Measurements from ENCODE around the gene STXBP3.

STXBP3 gene

DNA sequence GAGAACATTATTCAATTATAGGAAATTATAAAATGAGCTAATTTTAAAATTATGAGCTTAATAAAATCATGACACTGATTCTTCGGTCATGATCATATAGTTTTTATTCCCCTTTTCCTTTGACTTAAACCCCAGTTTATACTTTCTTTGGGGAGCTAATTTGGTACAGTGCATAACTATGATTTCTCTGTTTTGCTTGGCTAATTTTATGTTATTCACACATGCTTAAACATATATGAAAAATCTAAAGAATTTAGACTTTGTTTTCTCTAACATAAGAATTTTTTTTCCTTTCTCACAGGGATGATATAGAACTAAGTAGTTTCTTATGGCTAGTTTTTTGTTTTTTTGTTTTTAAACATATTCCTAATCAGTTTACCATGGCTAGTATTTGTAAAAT lies 52.5 kb downstream of the STXBP3 start:
- TF ChIP-seq, protein P1, sequence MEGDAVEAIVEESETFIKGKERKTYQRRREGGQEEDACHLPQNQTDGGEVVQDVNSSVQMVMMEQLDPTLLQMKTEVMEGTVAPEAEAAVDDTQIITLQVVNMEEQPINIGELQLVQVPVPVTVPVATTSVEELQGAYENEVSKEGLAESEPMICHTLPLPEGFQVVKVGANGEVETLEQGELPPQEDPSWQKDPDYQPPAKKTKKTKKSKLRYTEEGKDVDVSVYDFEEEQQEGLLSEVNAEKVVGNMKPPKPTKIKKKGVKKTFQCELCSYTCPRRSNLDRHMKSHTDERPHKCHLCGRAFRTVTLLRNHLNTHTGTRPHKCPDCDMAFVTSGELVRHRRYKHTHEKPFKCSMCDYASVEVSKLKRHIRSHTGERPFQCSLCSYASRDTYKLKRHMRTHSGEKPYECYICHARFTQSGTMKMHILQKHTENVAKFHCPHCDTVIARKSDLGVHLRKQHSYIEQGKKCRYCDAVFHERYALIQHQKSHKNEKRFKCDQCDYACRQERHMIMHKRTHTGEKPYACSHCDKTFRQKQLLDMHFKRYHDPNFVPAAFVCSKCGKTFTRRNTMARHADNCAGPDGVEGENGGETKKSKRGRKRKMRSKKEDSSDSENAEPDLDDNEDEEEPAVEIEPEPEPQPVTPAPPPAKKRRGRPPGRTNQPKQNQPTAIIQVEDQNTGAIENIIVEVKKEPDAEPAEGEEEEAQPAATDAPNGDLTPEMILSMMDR (IDR thresholded peaks at IDR 0.05; ENCODE audit: insufficient read depth, low read depth, low read length, missing control alignments): no peak
- no peak for DNase-seq (ENCODE audit: low read depth)

DNA sequence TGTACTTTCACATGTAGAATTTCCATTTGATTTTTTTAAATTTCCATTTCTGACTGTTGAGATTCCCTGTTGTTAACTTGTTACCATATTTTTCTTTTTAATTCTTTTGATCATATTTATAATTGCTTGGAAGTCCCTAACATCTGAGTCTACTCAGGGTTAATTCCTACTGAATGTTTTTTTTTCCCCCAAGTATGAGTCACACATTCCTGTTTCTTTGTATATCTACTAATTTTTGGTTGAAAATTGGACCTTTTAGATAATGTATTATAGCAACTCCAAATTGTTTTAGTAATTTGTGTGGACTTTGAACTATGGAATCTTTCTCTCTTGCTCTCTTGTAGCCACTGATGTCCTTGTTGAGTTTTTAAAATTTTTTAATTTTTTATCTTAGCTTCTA lies 54.6 kb downstream of the STXBP3 start:
- TF ChIP-seq, protein P1 (IDR thresholded peaks at IDR 0.05; ENCODE audit: insufficient read depth, low read depth, low read length, missing control alignments): no peak
- DNase-seq (ENCODE audit: low read depth): no peak

More for the DNA sequence above, 52.5 kb downstream of the STXBP3 start:
- no peak overlapping the region for H3K4me3 ChIP-seq (ENCODE audit: low read depth, low read length)

DNA sequence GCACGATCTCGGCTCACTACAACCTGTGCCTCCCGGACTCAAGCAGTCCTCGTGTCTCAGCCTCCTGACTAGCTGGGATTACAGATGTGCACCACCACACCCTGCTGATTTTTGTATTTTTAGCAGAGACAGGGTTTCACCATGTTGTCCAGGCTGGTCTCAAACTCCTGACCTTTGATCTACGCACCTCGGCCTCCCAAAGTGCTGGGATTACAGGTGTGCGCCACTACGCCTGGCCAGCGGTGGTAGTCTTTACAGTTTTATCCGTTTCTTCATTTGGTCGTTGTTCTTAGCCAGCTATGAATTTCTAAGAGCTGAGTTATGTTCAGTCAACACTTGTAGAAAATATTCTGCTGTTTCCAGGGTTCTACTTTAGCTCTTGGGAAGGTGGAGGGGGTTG lies 57.1 kb downstream of the STXBP3 start:
- TF ChIP-seq, protein P1 (IDR thresholded peaks at IDR 0.05; ENCODE audit: insufficient read depth, low read depth, low read length, missing control alignments): no peak
- no peak for DNase-seq (ENCODE audit: low read depth)
- H3K4me3 ChIP-seq (ENCODE audit: low read depth, low read length): no peak overlapping the region

More for the DNA sequence above, 54.6 kb downstream of the STXBP3 start:
- no peak overlapping the region for H3K4me3 ChIP-seq (ENCODE audit: low read depth, low read length)

DNA sequence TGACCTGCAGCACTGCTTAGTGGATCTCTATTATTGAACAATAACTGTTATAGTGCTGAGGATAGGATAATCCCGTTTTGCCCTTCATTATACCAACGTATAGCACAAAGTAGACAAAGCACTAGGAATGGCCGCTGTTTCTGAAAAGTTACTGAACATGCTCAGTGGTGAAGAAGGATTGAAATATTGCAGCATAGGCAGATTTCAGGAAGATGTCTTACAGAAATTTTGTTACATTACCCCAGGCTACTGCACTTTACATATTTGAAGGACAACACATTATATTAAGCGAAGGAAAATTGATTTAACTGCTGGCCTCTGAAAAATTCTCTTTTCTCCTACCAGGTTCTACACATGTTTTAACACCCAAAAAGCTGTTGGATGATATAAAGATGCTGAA lies 62.0 kb downstream of the STXBP3 start:
- no peak overlapping the region for H3K4me3 ChIP-seq (ENCODE audit: low read depth, low read length)
- no peak for DNase-seq (ENCODE audit: low read depth)
- TF ChIP-seq, protein P1 (IDR thresholded peaks at IDR 0.05; ENCODE audit: insufficient read depth, low read depth, low read length, missing control alignments): no peak

DNA sequence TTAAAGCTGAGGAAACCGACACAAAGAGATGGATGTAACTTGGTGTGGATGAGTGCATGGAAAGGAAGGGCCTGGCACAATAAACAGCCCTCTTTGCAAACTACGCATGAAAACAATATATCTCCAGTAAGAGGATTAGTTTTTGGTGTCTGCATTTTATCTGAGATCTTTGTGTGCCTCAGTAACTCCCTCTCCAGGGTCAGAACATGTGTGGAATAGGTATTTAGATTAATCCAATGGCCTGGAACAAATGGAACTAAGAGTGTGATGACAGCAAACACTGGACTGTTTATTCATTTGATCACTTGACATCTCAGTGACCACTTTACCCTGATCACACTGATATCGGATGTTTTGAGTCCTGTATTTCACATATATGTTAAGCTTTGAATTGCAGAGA lies 65.1 kb downstream of the STXBP3 start:
- no peak for DNase-seq (ENCODE audit: low read depth)
- TF ChIP-seq, protein P1 (IDR thresholded peaks at IDR 0.05; ENCODE audit: insufficient read depth, low read depth, low read length, missing control alignments): no peak
- H3K4me3 ChIP-seq (ENCODE audit: low read depth, low read length): no peak overlapping the region

DNA sequence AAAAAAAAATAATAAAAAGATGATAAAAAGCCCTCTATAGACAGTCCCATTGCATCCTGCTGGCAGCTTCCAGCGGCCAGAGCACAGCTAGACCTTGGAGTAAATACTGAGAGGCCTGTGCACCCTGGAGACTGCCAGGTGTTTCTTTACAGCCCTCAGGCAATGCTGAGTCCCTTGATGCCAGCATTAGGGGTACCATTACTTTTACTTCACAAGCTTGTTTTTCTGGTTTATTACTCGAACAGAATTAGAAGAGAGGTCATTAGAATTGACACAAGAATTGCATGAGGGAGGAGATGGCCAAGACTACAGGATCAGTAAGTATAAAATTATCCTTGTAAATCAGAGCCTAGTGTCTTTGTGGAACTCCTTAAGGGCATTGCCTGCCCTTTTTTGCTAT lies 66.9 kb downstream of the STXBP3 start:
- TF ChIP-seq, protein P1 (IDR thresholded peaks at IDR 0.05; ENCODE audit: insufficient read depth, low read depth, low read length, missing control alignments): no peak
- H3K4me3 ChIP-seq (ENCODE audit: low read depth, low read length): no peak overlapping the region
- DNase-seq (ENCODE audit: low read depth): no peak

DNA sequence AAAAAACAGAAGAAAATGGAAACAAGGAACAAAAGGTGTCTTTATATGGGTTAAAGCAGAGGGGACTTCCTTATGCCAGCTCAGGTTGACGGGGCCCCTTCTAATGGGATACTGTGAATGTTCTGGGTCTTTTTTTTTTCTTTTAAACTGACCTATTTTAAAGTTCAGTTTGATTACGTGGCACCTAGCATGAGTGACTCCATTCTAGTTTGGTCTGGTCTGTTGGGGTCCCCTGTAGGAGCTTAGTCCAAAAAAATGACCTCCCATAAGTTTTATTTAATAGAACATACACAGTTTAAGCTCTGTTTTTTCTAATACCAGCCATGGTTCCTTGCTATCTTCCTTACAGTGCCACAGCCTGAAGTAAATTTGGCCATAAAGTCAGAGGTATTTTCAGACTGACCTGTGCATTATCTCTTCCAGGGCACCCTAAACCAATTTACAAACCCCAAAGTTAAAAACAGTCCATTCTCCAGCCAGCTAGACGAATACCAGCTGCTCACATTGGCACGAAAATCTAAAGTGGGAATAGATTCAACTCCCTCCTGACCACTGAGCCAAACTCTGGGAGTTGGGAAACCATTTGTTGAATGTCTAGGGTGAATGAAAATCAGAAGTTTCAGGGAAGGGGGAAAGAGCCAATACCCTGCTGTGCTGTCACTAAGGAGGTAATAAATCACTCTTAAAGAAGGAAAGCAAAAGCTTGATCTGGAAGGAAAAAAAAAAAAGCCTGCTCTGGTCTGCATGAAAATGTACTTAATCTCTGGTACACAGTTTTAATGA lies 68.1 kb downstream of the STXBP3 start:
- no peak overlapping the region for H3K4me3 ChIP-seq (ENCODE audit: low read depth, low read length)
- no peak for DNase-seq (ENCODE audit: low read depth)
- TF ChIP-seq, protein P1 (IDR thresholded peaks at IDR 0.05; ENCODE audit: insufficient read depth, low read depth, low read length, missing control alignments): no peak
